GM13976 (cell line): Measurements from ENCODE around the gene QDPR.

ENCODE experiments used
- DNase-seq: peaks from one replicate; pipeline ENCODE4 v3.0.0; 2012; ENCODE audit warnings: low spot score
- in situ Hi-C: fragments of 300-500 bp; cut with MboI; formaldehyde crosslinking; loops from one replicate; pipeline ENCODE4 v1.12.0; 2022; ENCODE audit warnings: low sequenced_read_pairs, mixed read lengths, inconsistent platforms; ENCODE audit not compliant: unreplicated experiment
- TF ChIP-seq, protein P1 (sequence below): IDR thresholded peaks from 2 replicates; pipeline ENCODE4 v1.5.1; 2012; ENCODE audit warnings: borderline replicate concordance, mild to moderate bottlenecking; ENCODE audit not compliant: insufficient read depth; ENCODE audit errors: extremely low read depth, missing control alignments, control extremely low read depth

The QDPR gene

DNA sequence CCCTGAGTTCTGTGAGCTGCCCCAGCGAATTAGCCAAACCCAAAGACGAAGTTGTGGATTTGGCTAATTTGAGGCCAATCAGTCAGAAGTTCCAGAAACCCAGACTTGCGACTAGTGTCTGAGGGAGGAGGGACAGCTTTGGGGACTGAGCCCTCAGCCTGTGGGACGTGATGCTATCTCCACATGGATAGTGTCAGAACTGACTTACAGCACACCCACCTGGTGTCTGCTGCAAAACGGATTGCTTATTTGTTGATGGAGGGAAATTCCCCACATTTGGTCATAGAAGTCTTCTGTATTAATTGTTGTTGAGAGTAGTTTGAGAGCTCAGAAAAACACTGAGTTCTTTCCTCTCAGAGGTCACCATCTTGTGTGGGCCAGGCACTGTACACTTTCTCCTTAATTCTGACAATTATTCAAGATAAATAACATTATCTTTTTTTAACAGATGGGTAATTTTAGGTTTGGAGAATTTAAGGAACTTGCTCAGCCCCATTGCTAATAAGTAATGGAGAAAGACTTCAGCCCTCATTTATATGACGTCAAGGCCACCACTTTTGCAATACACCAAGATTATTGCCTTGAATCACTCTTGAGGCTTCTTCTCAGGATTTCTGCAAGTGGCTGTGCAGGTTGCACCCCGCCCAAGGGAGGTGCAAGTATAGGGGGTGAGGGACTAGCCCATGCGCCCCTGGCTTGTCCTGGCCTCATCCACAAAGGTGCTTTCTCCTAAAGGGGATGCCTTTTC, 19.8 kb upstream of the QDPR start:
- no peak for DNase-seq
- in situ Hi-C loops = loop anchor here (25.0 kb wide), 1 partner anchor 1056 kb away; no protein-coding TSS in a partner anchor
- TF ChIP-seq, protein P1, sequence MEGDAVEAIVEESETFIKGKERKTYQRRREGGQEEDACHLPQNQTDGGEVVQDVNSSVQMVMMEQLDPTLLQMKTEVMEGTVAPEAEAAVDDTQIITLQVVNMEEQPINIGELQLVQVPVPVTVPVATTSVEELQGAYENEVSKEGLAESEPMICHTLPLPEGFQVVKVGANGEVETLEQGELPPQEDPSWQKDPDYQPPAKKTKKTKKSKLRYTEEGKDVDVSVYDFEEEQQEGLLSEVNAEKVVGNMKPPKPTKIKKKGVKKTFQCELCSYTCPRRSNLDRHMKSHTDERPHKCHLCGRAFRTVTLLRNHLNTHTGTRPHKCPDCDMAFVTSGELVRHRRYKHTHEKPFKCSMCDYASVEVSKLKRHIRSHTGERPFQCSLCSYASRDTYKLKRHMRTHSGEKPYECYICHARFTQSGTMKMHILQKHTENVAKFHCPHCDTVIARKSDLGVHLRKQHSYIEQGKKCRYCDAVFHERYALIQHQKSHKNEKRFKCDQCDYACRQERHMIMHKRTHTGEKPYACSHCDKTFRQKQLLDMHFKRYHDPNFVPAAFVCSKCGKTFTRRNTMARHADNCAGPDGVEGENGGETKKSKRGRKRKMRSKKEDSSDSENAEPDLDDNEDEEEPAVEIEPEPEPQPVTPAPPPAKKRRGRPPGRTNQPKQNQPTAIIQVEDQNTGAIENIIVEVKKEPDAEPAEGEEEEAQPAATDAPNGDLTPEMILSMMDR = no peak

GRCh38 chr4:17528551-17529165, 16.8 kb upstream of the QDPR start:
- in situ Hi-C loops = loop anchor here (25.0 kb wide), 1 partner anchor 1059 kb away; no protein-coding TSS in a partner anchor
- TF ChIP-seq, protein P1 = no peak
- no peak for DNase-seq

DNA sequence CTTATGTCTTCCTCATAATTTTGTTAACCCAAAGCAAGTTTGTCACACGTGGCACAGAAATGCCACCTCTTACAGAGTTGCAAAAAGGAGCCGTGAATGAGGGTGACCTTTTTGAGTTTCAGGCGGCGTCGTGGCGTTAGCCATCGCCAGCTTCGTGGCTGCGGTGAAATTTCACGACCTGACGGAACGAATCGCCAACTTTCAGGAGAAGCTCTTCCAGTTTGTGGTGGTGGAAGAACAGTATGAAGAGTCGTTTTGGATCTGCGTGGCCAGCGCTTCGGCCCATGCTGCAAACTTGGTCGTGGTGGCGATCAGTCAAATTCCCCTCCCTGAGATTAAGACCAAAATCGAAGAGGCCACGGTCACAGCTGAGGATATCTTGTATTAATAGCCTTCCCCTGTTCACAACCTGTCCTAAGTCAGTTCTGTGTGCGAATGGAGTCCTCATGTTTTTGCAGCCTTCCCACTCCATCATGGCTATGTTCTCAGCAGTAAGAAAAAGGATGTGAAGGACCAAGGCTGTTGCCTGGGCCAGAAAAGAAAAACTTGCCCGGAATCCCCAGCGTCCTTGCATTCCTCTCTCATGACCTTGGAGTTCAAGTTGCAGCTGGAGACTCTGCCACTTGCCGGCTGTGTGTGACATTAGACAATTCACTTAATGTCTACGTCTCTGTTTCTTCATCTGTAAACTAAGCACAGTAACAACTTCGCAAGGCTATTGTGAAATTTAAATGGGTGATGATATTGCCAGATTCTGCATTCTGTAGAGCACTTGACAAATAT, 15.0 kb upstream of the QDPR start:
- TF ChIP-seq, protein P1 = no peak
- in situ Hi-C loops = loop anchor here (25.0 kb wide), 1 partner anchor 1060 kb away; no protein-coding TSS in a partner anchor
- DNase-seq = no peak

DNA sequence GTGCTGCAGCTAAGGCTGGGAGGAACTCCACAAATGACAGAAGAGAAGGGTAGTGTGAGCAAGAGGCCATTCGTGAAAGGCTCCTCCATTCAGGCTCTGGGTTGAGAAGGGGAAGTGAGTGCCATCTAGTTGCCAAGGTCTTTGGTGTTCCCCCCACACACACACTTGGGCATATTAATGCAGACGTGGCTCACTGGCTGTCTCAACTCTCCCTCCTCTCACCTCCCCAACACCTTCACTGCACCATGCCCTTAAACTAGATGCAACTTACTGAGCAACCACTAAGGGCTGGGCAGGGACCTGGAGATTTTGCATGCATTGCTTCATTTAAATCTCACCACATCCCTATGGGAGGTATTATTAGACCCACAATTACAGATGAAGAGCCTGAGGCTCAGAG, 11.8 kb upstream of the QDPR start:
- DNase-seq = no peak
- TF ChIP-seq, protein P1 = no peak
- in situ Hi-C loops = no loop called here

- TF ChIP-seq, protein P1 = no peak
- DNase-seq = no peak
- in situ Hi-C loops = no loop called here
Observed at GRCh38 chr4:17521595-17521994, 9.7 kb upstream of the QDPR start.

DNA sequence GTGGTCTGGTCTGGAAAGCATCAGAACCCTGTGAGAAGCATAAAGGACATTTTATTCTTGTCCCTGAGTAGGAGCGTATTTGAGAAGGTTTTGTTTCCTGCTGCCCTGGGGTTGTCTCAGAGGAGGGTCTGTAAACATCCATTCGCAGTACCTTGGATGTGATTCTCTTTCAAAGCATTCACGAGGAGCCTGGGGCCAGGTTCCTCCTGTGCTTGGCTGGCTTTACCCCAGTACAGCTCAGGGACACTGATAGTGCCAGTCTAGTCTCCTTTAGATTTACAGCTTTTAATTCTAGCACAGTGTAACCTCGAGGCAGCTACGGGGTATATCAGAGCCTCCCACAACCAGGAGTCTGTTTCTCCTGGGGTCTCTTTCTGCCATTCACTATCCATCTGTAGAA, 5.8 kb upstream of the QDPR start:
- TF ChIP-seq, protein P1 = no peak
- in situ Hi-C loops = no loop called here
- DNase-seq = no peak
